Mesothelial cell of epicardium (in vitro differentiated cells): Measurements from ENCODE around the gene UBL7. TPM values are rescaled to one million over a fixed set of nuclear protein-coding genes. Genes with fewer than 3 reads are reported as not detected.

Experiments used
- DNase-seq, 2 experiments: peaks; one replicate each; pipeline ENCODE4 v3.0.0; 2021; ENCODE audit warnings: low spot score in 2 of 2; ENCODE audit not compliant: unreplicated experiment in 2 of 2
- H3K27ac Mint-ChIP-seq: 2 replicates; pipeline ENCODE4 v1.8.0; 2021; ENCODE audit warnings: mixed read lengths
- H3K27me3 Mint-ChIP-seq: 2 replicates; pipeline ENCODE4 v1.8.0; 2021; ENCODE audit warnings: low read depth, mixed read lengths
- H3K36me3 Mint-ChIP-seq: 2 replicates; pipeline ENCODE4 v1.8.0; 2021; ENCODE audit warnings: mixed read lengths
- H3K4me1 Mint-ChIP-seq: 2 replicates; pipeline ENCODE4 v1.8.0; 2021; ENCODE audit warnings: mixed read lengths
- H3K4me3 Mint-ChIP-seq: 2 replicates; pipeline ENCODE4 v1.8.0; 2021; ENCODE audit warnings: mild to moderate bottlenecking, moderate library complexity, mixed read lengths
- H3K9me3 Mint-ChIP-seq: 2 replicates; pipeline ENCODE4 v1.8.0; 2021; ENCODE audit warnings: mixed read lengths
- CTCF ChIP-seq: fragments of 200-600 bp; sonication (generic); IDR thresholded peaks from one replicate; pipeline ENCODE4 v1.5.0; 2021; ENCODE audit warnings: antibody characterized with exemption; ENCODE audit not compliant: unreplicated experiment
- total RNA-seq: library from RNA; stranded (reverse); gene quantifications from 3 replicates; pipeline ENCODE4 v1.2.1, GENCODE V29; 2021

UBL7 gene
- total RNA-seq, 1 donor from 2014 or later, result 43.2 TPM

GRCh38 chr15:74429781-74430400 lies 31.1 kb downstream of the UBL7 start:
- no peak for TF ChIP-seq CTCF
- DNase-seq, result no peak
- Mint-ChIP-seq H3K9me3 (no peaks in the 10 kb centered on the region), H3K4me3 (no peak overlapping the region), H3K27me3 (peaks cover 43% of the 10 kb centered on the region), H3K27ac (no peak overlapping the region), H3K36me3 (no peaks in the 10 kb centered on the region), H3K4me1 (peaks cover 19% of the 10 kb centered on the region)

GRCh38 chr15:74428970-74429780 lies 31.8 kb downstream of the UBL7 start:
- H3K27ac Mint-ChIP-seq, result no peak overlapping the region
- H3K36me3 Mint-ChIP-seq, result no peaks in the 10 kb centered on the region
- peaks cover 14% of the 10 kb centered on the region for H3K4me1 Mint-ChIP-seq

GRCh38 chr15:74428442-74428787 lies 32.5 kb downstream of the UBL7 start:
- Mint-ChIP-seq H3K27ac (no peak overlapping the region), H3K4me1 (peaks cover 18% of the 10 kb centered on the region), H3K27me3 (peaks cover 34% of the 10 kb centered on the region), H3K4me3 (no peak overlapping the region), H3K36me3 (no peaks in the 10 kb centered on the region), H3K9me3 (no peaks in the 10 kb centered on the region)
- DNase-seq, result no peak
- no peak for TF ChIP-seq CTCF

More at GRCh38 chr15:74428970-74429780, 31.8 kb downstream of the UBL7 start:
- no peak for DNase-seq
- Mint-ChIP-seq H3K9me3 (no peaks in the 10 kb centered on the region), H3K4me3 (no peak overlapping the region), H3K27me3 (peaks cover 36% of the 10 kb centered on the region)
- TF ChIP-seq CTCF, result no peak

- Mint-ChIP-seq H3K4me3 (no peak overlapping the region), H3K36me3 (no peaks in the 10 kb centered on the region), H3K4me1 (peaks cover 20% of the 10 kb centered on the region), H3K9me3 (no peaks in the 10 kb centered on the region), H3K27me3 (peaks cover 33% of the 10 kb centered on the region), H3K27ac (no peak overlapping the region)
- DNase-seq, result no peak
- TF ChIP-seq CTCF, result no peak
These were observed 33.1 kb downstream of the UBL7 start for GRCh38 chr15:74427607-74428441.

GRCh38 chr15:74426404-74427281 lies 34.3 kb downstream of the UBL7 start:
- TF ChIP-seq CTCF, result no peak
- no peaks in the 10 kb centered on the region for H3K9me3 Mint-ChIP-seq
- no peak overlapping the region for H3K27ac Mint-ChIP-seq
- peaks cover 21% of the 10 kb centered on the region for H3K27me3 Mint-ChIP-seq
- no peaks in the 10 kb centered on the region for H3K36me3 Mint-ChIP-seq
- peaks cover 19% of the 10 kb centered on the region for H3K4me1 Mint-ChIP-seq
- no peak overlapping the region for H3K4me3 Mint-ChIP-seq
- DNase-seq, result no peak
